ENCODE measurements around the gene HDAC11. TPM values are rescaled to one million over a fixed set of nuclear protein-coding genes. Genes with fewer than 3 reads are reported as not detected.

HDAC11 gene
- total RNA-seq, 4 donors from 2014 or later: 20.6 to 28.3 (median 22.8) TPM

DNA sequence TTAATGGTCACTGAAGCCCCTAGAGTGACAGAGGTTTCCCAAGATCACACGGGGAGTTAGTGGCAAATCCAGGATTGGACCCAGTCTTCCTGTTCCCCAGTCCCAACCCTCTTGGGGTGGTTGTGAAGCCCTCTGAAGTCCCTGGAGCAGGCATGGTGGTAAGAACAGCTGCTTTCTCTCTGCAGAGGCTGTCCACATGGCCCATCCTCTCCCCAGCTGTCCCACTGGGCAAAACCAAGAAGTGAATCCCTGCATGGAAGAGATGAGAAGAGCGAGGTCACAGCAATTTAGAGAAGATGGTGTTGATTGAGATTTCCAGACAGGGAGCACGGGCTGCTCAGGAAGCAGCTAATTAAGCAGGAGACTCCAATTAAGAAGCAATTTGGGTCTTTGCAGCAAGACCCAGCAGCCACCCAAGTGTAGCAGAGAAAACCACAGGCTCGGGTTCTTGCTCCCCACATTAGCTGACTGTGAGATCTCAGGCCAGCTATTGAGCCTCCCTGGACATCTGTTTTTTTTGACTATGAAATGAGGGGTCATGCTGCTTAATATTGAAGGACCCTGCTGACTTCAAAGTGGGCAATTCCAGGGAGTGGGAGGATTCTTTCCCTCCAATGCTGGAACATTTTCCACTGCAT lies 14.8 kb upstream of the HDAC11 start:
- 69 to 75% methylated on average over 4 of the region's 4 CpGs for WGBS, 2 donors
- H3K4me3 ChIP-seq (ENCODE audit: low read depth, poor library complexity, severe bottlenecking): no peak overlapping the region
- intact Hi-C loops (cut with DNase I; ENCODE audit: low total_unique reads): no loop called here
- no peak for TF ChIP-seq POLR2A (IDR thresholded peaks at IDR 0.05)
- TF ChIP-seq, protein P1, sequence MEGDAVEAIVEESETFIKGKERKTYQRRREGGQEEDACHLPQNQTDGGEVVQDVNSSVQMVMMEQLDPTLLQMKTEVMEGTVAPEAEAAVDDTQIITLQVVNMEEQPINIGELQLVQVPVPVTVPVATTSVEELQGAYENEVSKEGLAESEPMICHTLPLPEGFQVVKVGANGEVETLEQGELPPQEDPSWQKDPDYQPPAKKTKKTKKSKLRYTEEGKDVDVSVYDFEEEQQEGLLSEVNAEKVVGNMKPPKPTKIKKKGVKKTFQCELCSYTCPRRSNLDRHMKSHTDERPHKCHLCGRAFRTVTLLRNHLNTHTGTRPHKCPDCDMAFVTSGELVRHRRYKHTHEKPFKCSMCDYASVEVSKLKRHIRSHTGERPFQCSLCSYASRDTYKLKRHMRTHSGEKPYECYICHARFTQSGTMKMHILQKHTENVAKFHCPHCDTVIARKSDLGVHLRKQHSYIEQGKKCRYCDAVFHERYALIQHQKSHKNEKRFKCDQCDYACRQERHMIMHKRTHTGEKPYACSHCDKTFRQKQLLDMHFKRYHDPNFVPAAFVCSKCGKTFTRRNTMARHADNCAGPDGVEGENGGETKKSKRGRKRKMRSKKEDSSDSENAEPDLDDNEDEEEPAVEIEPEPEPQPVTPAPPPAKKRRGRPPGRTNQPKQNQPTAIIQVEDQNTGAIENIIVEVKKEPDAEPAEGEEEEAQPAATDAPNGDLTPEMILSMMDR (IDR thresholded peaks at IDR 0.05): no peak
- DNase-seq (ENCODE audit: low spot score in 2 of 2): no peak

DNA sequence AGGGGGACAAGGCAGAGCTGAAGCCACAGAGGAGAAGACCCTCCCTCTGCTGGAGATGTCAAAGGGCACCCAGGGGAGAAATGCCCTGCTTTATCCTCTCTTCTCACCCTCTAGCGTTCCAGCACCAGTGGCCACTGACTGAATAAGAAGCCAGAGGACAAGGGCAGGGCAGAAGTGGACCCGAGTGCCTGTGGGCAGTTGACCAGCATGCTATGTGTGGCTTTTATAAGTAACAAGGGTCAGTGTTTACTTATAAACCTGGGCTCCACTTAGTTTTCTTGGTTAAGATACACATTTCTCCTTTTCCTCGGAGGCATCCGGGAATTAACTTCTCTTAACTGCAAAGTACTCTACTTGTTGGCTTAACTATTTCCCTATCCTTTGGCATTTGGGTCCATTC lies 13.3 kb upstream of the HDAC11 start:
- no peak for DNase-seq (ENCODE audit: low spot score in 2 of 2)
- H3K4me3 ChIP-seq (ENCODE audit: low read depth, poor library complexity, severe bottlenecking): no peak overlapping the region
- 86 to 90% methylated on average over 4 of the region's 4 CpGs for WGBS, 2 donors
- intact Hi-C loops (cut with DNase I; ENCODE audit: low total_unique reads): no loop called here
- no peak for TF ChIP-seq POLR2A (IDR thresholded peaks at IDR 0.05)
- TF ChIP-seq, protein P1 (IDR thresholded peaks at IDR 0.05): no peak

DNA sequence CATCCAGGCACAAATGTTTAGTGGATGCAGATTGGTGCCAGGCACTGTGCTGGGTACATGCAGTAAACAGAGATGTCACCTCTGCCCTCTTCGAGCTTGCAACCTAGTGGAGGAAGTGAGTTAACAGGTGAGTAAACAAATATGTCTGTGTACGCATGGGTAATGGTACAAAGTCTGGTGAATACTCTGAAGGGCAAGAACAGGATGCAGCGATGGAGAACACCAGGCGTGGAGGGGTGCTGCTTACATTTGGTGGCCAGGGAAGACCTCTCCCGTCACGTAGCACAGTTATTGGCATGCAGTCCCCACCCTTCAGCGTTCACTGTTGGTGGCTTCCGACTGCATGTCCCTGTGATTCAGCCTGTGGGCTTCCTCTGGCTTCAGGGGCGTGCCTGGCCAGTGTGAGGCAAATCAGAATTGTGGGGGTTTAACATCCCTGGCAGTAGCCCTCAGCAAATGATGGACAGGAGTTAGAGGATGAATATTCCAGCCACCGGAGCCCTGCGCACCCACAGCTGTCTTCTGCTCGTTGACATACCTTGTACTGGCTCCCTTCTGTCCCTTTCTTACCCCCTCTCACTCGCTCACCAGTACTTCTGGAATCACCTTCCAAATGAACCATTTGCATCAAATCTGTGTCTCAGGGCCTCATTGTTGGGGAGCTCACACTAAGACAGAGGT lies 9.1 kb upstream of the HDAC11 start:
- intact Hi-C loops (cut with DNase I; ENCODE audit: low total_unique reads): no loop called here
- no peak for DNase-seq (ENCODE audit: low spot score in 2 of 2)
- H3K4me3 ChIP-seq (ENCODE audit: low read depth, poor library complexity, severe bottlenecking): no peak overlapping the region
- TF ChIP-seq, protein P1 (IDR thresholded peaks at IDR 0.05): no peak
- TF ChIP-seq POLR2A (IDR thresholded peaks at IDR 0.05): no peak
- WGBS, 2 donors: 81 to 83% methylated on average over 13 of the region's 13 CpGs

DNA sequence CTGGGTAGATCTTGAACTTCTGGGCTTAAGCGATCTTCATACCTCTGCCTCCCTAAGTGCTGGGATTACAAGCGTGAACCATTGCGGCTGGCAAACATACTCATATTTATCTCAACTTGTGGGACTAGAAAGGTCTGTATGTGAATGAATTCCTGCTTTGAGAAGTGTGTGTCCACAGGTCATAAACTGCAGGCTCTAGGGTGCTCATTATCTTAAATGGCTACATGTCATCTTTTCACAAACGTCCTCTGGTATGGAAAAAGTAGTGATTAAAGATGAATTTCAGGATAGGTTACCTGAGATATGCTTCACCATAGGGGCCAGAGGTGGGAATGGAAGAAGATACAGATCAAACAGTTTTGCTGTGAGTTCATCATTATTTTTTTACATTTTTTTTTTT lies 7.8 kb upstream of the HDAC11 start:
- TF ChIP-seq, protein P1 (IDR thresholded peaks at IDR 0.05): no peak
- TF ChIP-seq POLR2A (IDR thresholded peaks at IDR 0.05): no peak
- WGBS, 2 donors: 89 to 92% methylated on average over 4 of the region's 4 CpGs
- no peak for DNase-seq (ENCODE audit: low spot score in 2 of 2)
- intact Hi-C loops (cut with DNase I; ENCODE audit: low total_unique reads): no loop called here
- no peak overlapping the region for H3K4me3 ChIP-seq (ENCODE audit: low read depth, poor library complexity, severe bottlenecking)

DNA sequence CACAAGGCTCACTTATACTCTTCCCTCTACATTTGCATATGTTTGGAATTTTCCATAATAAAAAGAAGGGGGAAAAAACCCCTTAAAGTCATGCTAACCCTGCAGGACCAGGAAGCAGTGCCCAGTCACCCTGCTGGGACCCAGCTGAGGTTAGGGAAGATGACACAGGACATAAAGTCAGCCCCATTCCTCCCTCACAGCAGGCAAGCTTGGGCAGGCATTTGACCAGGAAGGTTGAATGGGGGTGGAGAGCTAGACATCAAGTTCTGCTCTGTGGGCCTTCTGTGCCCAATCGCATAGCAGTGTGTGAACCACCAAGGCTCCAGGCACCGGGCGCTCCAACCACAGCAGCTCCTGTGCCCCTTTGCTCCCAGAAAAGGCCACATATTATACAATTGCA lies 7.1 kb upstream of the HDAC11 start:
- TF ChIP-seq, protein P1 (IDR thresholded peaks at IDR 0.05): no peak
- no peak for TF ChIP-seq POLR2A (IDR thresholded peaks at IDR 0.05)
- intact Hi-C loops (cut with DNase I; ENCODE audit: low total_unique reads): no loop called here
- DNase-seq (ENCODE audit: low spot score in 2 of 2): no peak
- no peak overlapping the region for H3K4me3 ChIP-seq (ENCODE audit: low read depth, poor library complexity, severe bottlenecking)
- WGBS, 2 donors: 96 to 98% methylated on average over 3 of the region's 3 CpGs
